Nephron progenitor cell (in vitro differentiated cells): ENCODE measurements around the gene RENBP.

ENCODE experiments used
- DNase-seq: peaks from one replicate; pipeline ENCODE4 v3.0.0; 2021
- H3K27ac Mint-ChIP-seq: 2 replicates; pipeline ENCODE4 v1.8.0; 2021; ENCODE audit warnings: mild to moderate bottlenecking, moderate library complexity, mixed read lengths
- H3K27me3 Mint-ChIP-seq: 2 replicates; pipeline ENCODE4 v1.8.0; 2021; ENCODE audit warnings: mild to moderate bottlenecking, low read depth, mixed read lengths; ENCODE audit not compliant: poor library complexity
- H3K36me3 Mint-ChIP-seq: 2 replicates; pipeline ENCODE4 v1.8.0; 2021; ENCODE audit warnings: low read depth, mixed read lengths
- H3K4me1 Mint-ChIP-seq: 2 replicates; pipeline ENCODE4 v1.8.0; 2021; ENCODE audit warnings: mixed read lengths
- H3K4me3 Mint-ChIP-seq: 2 replicates; pipeline ENCODE4 v1.8.0; 2021; ENCODE audit warnings: mild to moderate bottlenecking, moderate library complexity, mixed read lengths
- H3K9me3 Mint-ChIP-seq: 2 replicates; pipeline ENCODE4 v1.8.0; 2021; ENCODE audit warnings: mild to moderate bottlenecking, moderate library complexity, mixed read lengths
- TF ChIP-seq, protein P1 (sequence below): fragments of 200-600 bp; sonication (generic); IDR thresholded peaks from 2 replicates; pipeline ENCODE4 v1.5.0; 2021; ENCODE audit warnings: antibody characterized with exemption

Gene RENBP

GRCh38 chrX:153960786-153961185 is 16.3 kb upstream of the RENBP start:
- Mint-ChIP-seq H3K36me3 (peaks cover 33% of the 10 kb centered on the region), H3K9me3 (no peaks in the 10 kb centered on the region), H3K27me3 (no peaks in the 10 kb centered on the region), H3K27ac (no peak overlapping the region), H3K4me3 (no peak overlapping the region), H3K4me1 (peaks cover 6% of the 10 kb centered on the region)
- TF ChIP-seq, protein P1, sequence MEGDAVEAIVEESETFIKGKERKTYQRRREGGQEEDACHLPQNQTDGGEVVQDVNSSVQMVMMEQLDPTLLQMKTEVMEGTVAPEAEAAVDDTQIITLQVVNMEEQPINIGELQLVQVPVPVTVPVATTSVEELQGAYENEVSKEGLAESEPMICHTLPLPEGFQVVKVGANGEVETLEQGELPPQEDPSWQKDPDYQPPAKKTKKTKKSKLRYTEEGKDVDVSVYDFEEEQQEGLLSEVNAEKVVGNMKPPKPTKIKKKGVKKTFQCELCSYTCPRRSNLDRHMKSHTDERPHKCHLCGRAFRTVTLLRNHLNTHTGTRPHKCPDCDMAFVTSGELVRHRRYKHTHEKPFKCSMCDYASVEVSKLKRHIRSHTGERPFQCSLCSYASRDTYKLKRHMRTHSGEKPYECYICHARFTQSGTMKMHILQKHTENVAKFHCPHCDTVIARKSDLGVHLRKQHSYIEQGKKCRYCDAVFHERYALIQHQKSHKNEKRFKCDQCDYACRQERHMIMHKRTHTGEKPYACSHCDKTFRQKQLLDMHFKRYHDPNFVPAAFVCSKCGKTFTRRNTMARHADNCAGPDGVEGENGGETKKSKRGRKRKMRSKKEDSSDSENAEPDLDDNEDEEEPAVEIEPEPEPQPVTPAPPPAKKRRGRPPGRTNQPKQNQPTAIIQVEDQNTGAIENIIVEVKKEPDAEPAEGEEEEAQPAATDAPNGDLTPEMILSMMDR: no peak
- no peak for DNase-seq

DNA sequence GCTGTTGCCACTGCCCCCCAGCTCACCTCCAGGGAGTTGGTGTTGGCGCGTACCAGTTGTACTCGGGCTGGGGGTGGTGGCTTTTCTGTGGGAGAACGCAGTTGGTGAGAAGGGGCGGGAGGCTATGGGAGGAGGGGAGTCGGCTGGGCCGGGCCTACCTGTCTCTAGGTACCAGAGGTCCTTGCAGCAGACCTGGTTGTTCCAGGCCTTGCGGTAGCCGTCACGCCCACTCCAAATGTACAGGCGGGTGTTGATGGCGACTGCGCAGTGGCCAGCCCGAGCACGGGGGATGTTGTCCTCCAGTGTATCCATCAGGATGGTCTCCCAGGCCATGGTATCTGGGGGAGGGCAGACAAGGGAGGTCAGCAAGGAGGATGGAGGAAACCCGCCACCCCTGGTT is 15.6 kb upstream of the RENBP start:
- Mint-ChIP-seq H3K9me3 (no peaks in the 10 kb centered on the region), H3K27me3 (no peaks in the 10 kb centered on the region), H3K4me3 (no peak overlapping the region), H3K4me1 (no peaks in the 10 kb centered on the region), H3K36me3 (peaks cover 38% of the 10 kb centered on the region), H3K27ac (no peak overlapping the region)
- TF ChIP-seq, protein P1: no peak
- no peak for DNase-seq

DNA sequence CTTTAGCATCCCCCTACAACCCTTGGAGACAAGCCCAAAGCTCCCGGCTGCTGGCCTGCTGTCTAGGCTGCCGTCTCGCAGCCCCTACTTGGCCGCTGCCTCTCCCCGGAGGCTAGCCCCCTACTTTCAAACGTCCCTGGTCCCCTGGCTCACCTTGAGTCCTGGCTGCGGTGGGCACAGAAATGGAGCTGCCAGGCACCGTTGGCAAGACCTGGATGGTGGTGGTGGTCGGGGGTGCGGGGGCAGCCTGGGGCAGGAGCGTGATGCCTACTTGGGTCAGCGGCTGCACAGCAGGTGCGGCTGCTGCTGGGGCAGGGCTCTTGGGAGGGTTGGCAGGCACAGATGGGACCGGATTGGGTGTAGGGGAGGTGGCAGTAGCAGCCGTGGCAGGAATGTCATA is 15.2 kb upstream of the RENBP start:
- H3K4me1 Mint-ChIP-seq: no peaks in the 10 kb centered on the region
- no peak overlapping the region for H3K4me3 Mint-ChIP-seq
- H3K27ac Mint-ChIP-seq: no peak overlapping the region
- H3K27me3 Mint-ChIP-seq: no peaks in the 10 kb centered on the region
- TF ChIP-seq, protein P1: no peak
- DNase-seq: no peak
- H3K36me3 Mint-ChIP-seq: peaks cover 33% of the 10 kb centered on the region
- no peaks in the 10 kb centered on the region for H3K9me3 Mint-ChIP-seq

GRCh38 chrX:153958605-153959004 is 14.2 kb upstream of the RENBP start:
- Mint-ChIP-seq H3K4me1 (no peaks in the 10 kb centered on the region), H3K27ac (no peak overlapping the region), H3K27me3 (no peaks in the 10 kb centered on the region), H3K36me3 (peaks cover 39% of the 10 kb centered on the region), H3K9me3 (no peaks in the 10 kb centered on the region), H3K4me3 (no peak overlapping the region)
- TF ChIP-seq, protein P1: no peak
- DNase-seq: no peak

GRCh38 chrX:153957224-153957623 is 12.8 kb upstream of the RENBP start:
- peaks cover 43% of the 10 kb centered on the region for H3K36me3 Mint-ChIP-seq
- no peak for DNase-seq
- no peak overlapping the region for H3K4me3 Mint-ChIP-seq
- TF ChIP-seq, protein P1: no peak
- peaks cover 6% of the 10 kb centered on the region for H3K4me1 Mint-ChIP-seq
- H3K27me3 Mint-ChIP-seq: no peaks in the 10 kb centered on the region
- no peaks in the 10 kb centered on the region for H3K9me3 Mint-ChIP-seq
- H3K27ac Mint-ChIP-seq: no peak overlapping the region

GRCh38 chrX:153956044-153956907 is 11.8 kb upstream of the RENBP start:
- DNase-seq: no peak
- no peaks in the 10 kb centered on the region for H3K9me3 Mint-ChIP-seq
- TF ChIP-seq, protein P1: no peak
- no peak overlapping the region for H3K27ac Mint-ChIP-seq
- peaks cover 40% of the 10 kb centered on the region for H3K36me3 Mint-ChIP-seq
- peaks cover 9% of the 10 kb centered on the region for H3K4me1 Mint-ChIP-seq
- no peak overlapping the region for H3K4me3 Mint-ChIP-seq
- no peaks in the 10 kb centered on the region for H3K27me3 Mint-ChIP-seq
